CD14-positive monocyte (primary cell): ENCODE results near the gene SLCO3A1. TPM values are rescaled to one million over a fixed set of nuclear protein-coding genes. Genes with fewer than 3 reads are reported as not detected.

Experiments
- DNase-seq, 3 donors: peaks; one replicate each; pipeline ENCODE4 v3.0.0-alpha.2; 2011 to 2022
- H2AFZ ChIP-seq: 2 replicates; pipeline ENCODE4 v1.6.0; 2012; ENCODE audit warnings: mild to moderate bottlenecking, low read depth, low read length, inconsistent platforms; ENCODE audit not compliant: insufficient read depth, poor library complexity, severe bottlenecking
- H3K27ac ChIP-seq, 2 donors: 1 replicate in 1 of 2; 2 replicates in 1 of 2; pipeline ENCODE4 v1.5.1; 2012 to 2013; ENCODE audit warnings: low read length in 2 of 2, control low read depth in 1 of 2, inconsistent platforms in 1 of 2, low read depth in 1 of 2, mild to moderate bottlenecking in 1 of 2
- H3K27me3 ChIP-seq, 2 donors: one replicate each; pipeline versions ENCODE4 v1.6.0 to v1.6.1; 2011 to 2013; ENCODE audit warnings: low read length in 2 of 2; ENCODE audit not compliant: control insufficient read depth in 2 of 2, insufficient read depth in 2 of 2
- H3K36me3 ChIP-seq, 2 donors: replicated peaks in 1 of 2; 1 replicate in 1 of 2; 2 replicates in 1 of 2; pipeline versions ENCODE4 v1.5.1 to v1.6.1; 2012 to 2013; ENCODE audit warnings: low read length in 2 of 2, control low read depth in 1 of 2, inconsistent platforms in 1 of 2, mild to moderate bottlenecking in 1 of 2; ENCODE audit not compliant: insufficient read depth in 2 of 2, control insufficient read depth in 1 of 2
- H3K4me1 ChIP-seq, 2 donors: 1 replicate in 1 of 2; 2 replicates in 1 of 2; pipeline versions ENCODE4 v1.5.1 to v1.6.1; 2012 to 2013; ENCODE audit warnings: low read length in 2 of 2, control low read depth in 1 of 2, inconsistent platforms in 1 of 2, mild to moderate bottlenecking in 1 of 2, moderate library complexity in 1 of 2; ENCODE audit not compliant: insufficient read depth in 2 of 2, control insufficient read depth in 1 of 2
- H3K4me2 ChIP-seq: replicated peaks from 2 replicates; pipeline ENCODE3; 2012; ENCODE audit warnings: low read length, moderate library complexity, mild to moderate bottlenecking; ENCODE audit not compliant: poor library complexity, severe bottlenecking; ENCODE audit errors: extremely low read depth
- H3K4me3 ChIP-seq, 3 experiments: fragments of 200-600 bp in 1 of 3; sonication (generic) in 1 of 3; replicated peaks in 1 of 3; 1 replicate in 2 of 3; 2 replicates in 1 of 3; pipeline ENCODE4 v1.5.1; 2011 to 2013; ENCODE audit warnings: low read length in 3 of 3, mild to moderate bottlenecking in 3 of 3, control low read depth in 2 of 3, low read depth in 2 of 3, inconsistent platforms in 1 of 3, moderate library complexity in 1 of 3
- H3K79me2 ChIP-seq: 2 replicates; pipeline ENCODE4 v1.6.0; 2012; ENCODE audit warnings: mild to moderate bottlenecking, control low read depth, inconsistent platforms, low read length, moderate library complexity; ENCODE audit not compliant: insufficient read depth
- H3K9ac ChIP-seq: 2 replicates; pipeline ENCODE4 v1.6.0; 2017; ENCODE audit warnings: low read length, mild to moderate bottlenecking; ENCODE audit not compliant: insufficient read depth, poor library complexity, severe bottlenecking
- H3K9me3 ChIP-seq, 2 donors: replicated peaks in 1 of 2; 1 replicate in 1 of 2; 2 replicates in 1 of 2; pipeline versions ENCODE4 v1.5.1 to v1.6.1; 2012 to 2013; ENCODE audit warnings: low read length in 2 of 2, control low read depth in 1 of 2; ENCODE audit not compliant: control insufficient read depth in 1 of 2, insufficient read depth in 1 of 2
- H4K20me1 ChIP-seq: 2 replicates; pipeline ENCODE4 v1.6.0; 2012; ENCODE audit warnings: mild to moderate bottlenecking, low read length, control low read depth, moderate library complexity; ENCODE audit not compliant: insufficient read depth
- H3K27ac Mint-ChIP-seq, 7 donors: one replicate each; pipeline ENCODE4 v1.8.0; 2020; ENCODE audit warnings: mild to moderate bottlenecking in 7 of 7, mixed read lengths in 7 of 7, moderate library complexity in 6 of 7, inconsistent platforms in 2 of 7
- H3K27me3 Mint-ChIP-seq, 3 donors: one replicate each; pipeline ENCODE4 v1.8.0; 2021 to 2022; ENCODE audit warnings: low read depth in 3 of 3, mild to moderate bottlenecking in 3 of 3, mixed read lengths in 3 of 3, moderate library complexity in 3 of 3, inconsistent platforms in 1 of 3
- H3K36me3 Mint-ChIP-seq, 2 donors: one replicate each; pipeline ENCODE4 v1.8.0; 2020; ENCODE audit warnings: mixed read lengths in 2 of 2, inconsistent platforms in 1 of 2, mild to moderate bottlenecking in 1 of 2
- H3K4me1 Mint-ChIP-seq: one replicate; pipeline ENCODE4 v1.8.0; 2020; ENCODE audit warnings: mild to moderate bottlenecking, mixed read lengths
- H3K4me3 Mint-ChIP-seq, 2 donors: one replicate each; pipeline ENCODE4 v1.8.0; 2020; ENCODE audit warnings: mild to moderate bottlenecking in 2 of 2, mixed read lengths in 2 of 2, moderate library complexity in 1 of 2
- H3K9me3 Mint-ChIP-seq, 7 donors: one replicate each; pipeline ENCODE4 v1.8.0; 2020 to 2022; ENCODE audit warnings: mixed read lengths in 7 of 7, mild to moderate bottlenecking in 6 of 7, moderate library complexity in 6 of 7, inconsistent platforms in 2 of 7
- CTCF ChIP-seq: fragments of 200-600 bp; IDR thresholded peaks from one replicate; pipeline ENCODE4 v1.8.0; 2022; ENCODE audit warnings: antibody characterized with exemption, mild to moderate bottlenecking
- WGBS: methylation state at CpG from one replicate; pipeline ENCODE4 v1.1.5; 2013; ENCODE audit warnings: missing lambda C conversion rate; ENCODE audit not compliant: insufficient coverage; 5-methylcytosine and 5-hydroxymethylcytosine counted together
- intact Hi-C, 2 donors: fragments of 100-400 bp; cut with micrococcal nuclease; formaldehyde crosslinking; loops; one replicate each; pipeline versions ENCODE4 v1.15.0 to v1.15.1; 2023
- polyA plus RNA-seq, 3 donors: library from polyadenylated mRNA; depleted of rRNA in 1 of 3; unstranded in 2 of 3; stranded (reverse) in 1 of 3; fragments of 300-500 nt in 2 of 3; fragments of >200 nt in 1 of 3; fragmentation: Illumina TruSeq in 2 of 3; gene quantifications; 1 replicate in 2 of 3; 2 replicates in 1 of 3; pipeline ENCODE4 v1.2.3, GENCODE V29; 2012 to 2021

Gene SLCO3A1
- polyA plus RNA-seq, 3 donors = 53.7 to 76.2 (median 62.8) TPM

GRCh38 chr15:92079047-92079446 lies 225.5 kb downstream of the SLCO3A1 start:
- H3K27ac Mint-ChIP-seq = peak overlapping the region in 3 of 7 donors; percentile 19 to 37 (median 37)
- H3K4me3 Mint-ChIP-seq = no peak overlapping the region
- H3K36me3 ChIP-seq = peaks cover 0 to under 1% of the 10 kb centered on the region in 2 donors
- H3K27me3 ChIP-seq = no peaks in the 10 kb centered on the region
- TF ChIP-seq CTCF = peak; percentile 45
- H4K20me1 ChIP-seq = peaks cover 100% of the 10 kb centered on the region
- peaks cover 4 to 10% of the 10 kb centered on the region in 2 donors for H3K36me3 Mint-ChIP-seq
- H3K9me3 Mint-ChIP-seq = peaks cover 0 to 2% (median 0%) of the 10 kb centered on the region in 7 donors
- intact Hi-C loops = loop anchor here (5.0 to 10.0 kb wide), 4 partner anchors 132 to 374 kb away; no protein-coding TSS in a partner anchor
- no peak overlapping the region for H3K4me3 ChIP-seq
- H3K4me2 ChIP-seq = no peak overlapping the region
- 86% methylated on average over 3 of the region's 3 CpGs for WGBS
- no peak overlapping the region for H3K27ac ChIP-seq
- peaks cover 19 to 25% of the 10 kb centered on the region in 2 donors for H3K4me1 ChIP-seq
- H3K9me3 ChIP-seq = peaks cover 0 to 4% of the 10 kb centered on the region in 2 donors
- H3K79me2 ChIP-seq = peaks cover 97% of the 10 kb centered on the region
- no peak overlapping the region for H3K9ac ChIP-seq
- no peak overlapping the region for H2AFZ ChIP-seq
- peak in 1 of 3 donors; percentile 49 for DNase-seq
- peaks cover 0 to 1% (median 0%) of the 10 kb centered on the region in 3 donors for H3K27me3 Mint-ChIP-seq
- peaks cover 38% of the 10 kb centered on the region for H3K4me1 Mint-ChIP-seq

DNA sequence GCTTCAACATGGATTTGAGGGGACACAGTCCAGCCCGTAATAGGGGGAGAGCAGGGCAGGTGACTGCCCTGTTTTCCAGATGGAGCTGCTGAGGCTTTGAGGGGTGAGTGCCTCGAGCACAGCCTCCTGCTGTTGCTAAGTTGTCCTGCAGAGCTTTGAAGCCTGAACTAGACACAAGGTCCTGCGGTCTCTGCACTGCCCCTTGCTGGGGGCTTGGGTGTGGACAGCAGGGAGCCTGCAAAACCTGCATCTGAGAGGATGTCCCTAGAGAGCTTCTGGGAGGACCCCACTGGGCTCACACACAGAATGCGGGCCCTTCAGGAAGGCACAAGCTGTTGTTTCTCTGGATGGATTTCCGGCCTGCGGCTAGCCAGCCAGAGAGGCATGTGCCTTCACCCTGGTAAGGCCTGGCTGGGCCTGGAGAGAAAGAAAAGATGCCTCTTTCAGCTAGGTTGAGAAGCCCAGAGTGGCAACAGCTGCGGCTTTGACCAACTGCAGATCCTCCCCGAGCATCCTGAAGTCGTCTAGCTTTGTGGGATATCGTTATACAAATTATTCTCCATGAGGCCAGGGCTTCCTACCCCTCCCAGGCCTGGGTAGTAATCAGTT lies 226.2 kb downstream of the SLCO3A1 start:
- Mint-ChIP-seq H3K9me3 (peaks cover 0 to 2% (median 0%) of the 10 kb centered on the region in 7 donors), H3K27ac (peak overlapping the region in 4 of 7 donors; percentile 10 to 76 (median 51)), H3K4me3 (no peak overlapping the region), H3K4me1 (peaks cover 31% of the 10 kb centered on the region), H3K27me3 (peaks cover 0 to under 1% (median 0%) of the 10 kb centered on the region in 3 donors), H3K36me3 (peaks cover 9 to 10% of the 10 kb centered on the region in 2 donors)
- H3K4me1 ChIP-seq = peaks cover 13 to 20% of the 10 kb centered on the region in 2 donors
- no peak overlapping the region for H3K4me2 ChIP-seq
- H3K79me2 ChIP-seq = peaks cover 97% of the 10 kb centered on the region
- peaks cover 0 to 8% of the 10 kb centered on the region in 2 donors for H3K36me3 ChIP-seq
- TF ChIP-seq CTCF = no peak
- no peaks in the 10 kb centered on the region for H3K27me3 ChIP-seq
- no peak for DNase-seq
- WGBS = 96% methylated on average over 7 of the region's 10 CpGs
- peaks cover 0 to 4% of the 10 kb centered on the region in 2 donors for H3K9me3 ChIP-seq
- H2AFZ ChIP-seq = no peak overlapping the region
- H4K20me1 ChIP-seq = peaks cover 100% of the 10 kb centered on the region
- intact Hi-C loops = loop anchor here (5.0 to 10.0 kb wide), 5 partner anchors 132 to 777 kb away; no protein-coding TSS in a partner anchor
- H3K4me3 ChIP-seq = no peak overlapping the region
- H3K9ac ChIP-seq = no peak overlapping the region
- H3K27ac ChIP-seq = no peak overlapping the region
